Measurements from ENCODE around the gene TUBA4B.

TUBA4B gene

GRCh38 chr2:219291394-219291793 is 38.4 kb downstream of the TUBA4B start:
- ChIA-PET CTCF (interaction anchor here (1.4 to 12.0 kb wide), 4 partner anchors 8 to 118 kb away, joined by 5 to 336 read pairs (median 140); partner anchors contain the start of genes CNPPD1, DNAJB2, SLC23A3 and TUBA4A), POLR2A (interaction anchor here (0.7 to 1.3 kb wide), 3 partner anchors 10 to 115 kb away, joined by 3 to 4 read pairs (median 3); partner anchors contain the start of gene CNPPD1)
- no peak for DNase-seq (ENCODE audit: extremely low spot score)
- TF ChIP-seq, protein P1, sequence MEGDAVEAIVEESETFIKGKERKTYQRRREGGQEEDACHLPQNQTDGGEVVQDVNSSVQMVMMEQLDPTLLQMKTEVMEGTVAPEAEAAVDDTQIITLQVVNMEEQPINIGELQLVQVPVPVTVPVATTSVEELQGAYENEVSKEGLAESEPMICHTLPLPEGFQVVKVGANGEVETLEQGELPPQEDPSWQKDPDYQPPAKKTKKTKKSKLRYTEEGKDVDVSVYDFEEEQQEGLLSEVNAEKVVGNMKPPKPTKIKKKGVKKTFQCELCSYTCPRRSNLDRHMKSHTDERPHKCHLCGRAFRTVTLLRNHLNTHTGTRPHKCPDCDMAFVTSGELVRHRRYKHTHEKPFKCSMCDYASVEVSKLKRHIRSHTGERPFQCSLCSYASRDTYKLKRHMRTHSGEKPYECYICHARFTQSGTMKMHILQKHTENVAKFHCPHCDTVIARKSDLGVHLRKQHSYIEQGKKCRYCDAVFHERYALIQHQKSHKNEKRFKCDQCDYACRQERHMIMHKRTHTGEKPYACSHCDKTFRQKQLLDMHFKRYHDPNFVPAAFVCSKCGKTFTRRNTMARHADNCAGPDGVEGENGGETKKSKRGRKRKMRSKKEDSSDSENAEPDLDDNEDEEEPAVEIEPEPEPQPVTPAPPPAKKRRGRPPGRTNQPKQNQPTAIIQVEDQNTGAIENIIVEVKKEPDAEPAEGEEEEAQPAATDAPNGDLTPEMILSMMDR (IDR thresholded peaks at IDR 0.05; ENCODE audit: control extremely low read depth, extremely low read depth, low read depth, missing control alignments) = no peak

GRCh38 chr2:219291910-219292490 is 39.0 kb downstream of the TUBA4B start:
- no peak for DNase-seq (ENCODE audit: extremely low spot score)
- TF ChIP-seq, protein P1 (IDR thresholded peaks at IDR 0.05; ENCODE audit: control extremely low read depth, extremely low read depth, low read depth, missing control alignments) = no peak
- ChIA-PET POLR2A (interaction anchor here (0.7 to 1.3 kb wide), 3 partner anchors 11 to 116 kb away, joined by 3 to 4 read pairs (median 3); partner anchors contain the start of gene CNPPD1), CTCF (interaction anchor here (1.0 to 12.0 kb wide), 5 partner anchors 13 to 132 kb away, joined by 4 to 336 read pairs (median 116); partner anchors contain the start of genes CNPPD1, DNAJB2, SLC23A3 and TUBA4A)

GRCh38 chr2:219292616-219293015 is 39.6 kb downstream of the TUBA4B start:
- DNase-seq (ENCODE audit: extremely low spot score) = no peak
- ChIA-PET POLR2A (interaction anchor here (1.3 kb wide), 1 partner anchor 12 kb away, joined by 4 read pairs; no protein-coding TSS in a partner anchor), CTCF (interaction anchor here (1.0 to 12.0 kb wide), 7 partner anchors 13 to 133 kb away, joined by 4 to 336 read pairs (median 13); partner anchors contain the start of genes ANKZF1, ATG9A, CNPPD1 and DNAJB2)
- TF ChIP-seq, protein P1 (IDR thresholded peaks at IDR 0.05; ENCODE audit: control extremely low read depth, extremely low read depth, low read depth, missing control alignments) = no peak

DNA sequence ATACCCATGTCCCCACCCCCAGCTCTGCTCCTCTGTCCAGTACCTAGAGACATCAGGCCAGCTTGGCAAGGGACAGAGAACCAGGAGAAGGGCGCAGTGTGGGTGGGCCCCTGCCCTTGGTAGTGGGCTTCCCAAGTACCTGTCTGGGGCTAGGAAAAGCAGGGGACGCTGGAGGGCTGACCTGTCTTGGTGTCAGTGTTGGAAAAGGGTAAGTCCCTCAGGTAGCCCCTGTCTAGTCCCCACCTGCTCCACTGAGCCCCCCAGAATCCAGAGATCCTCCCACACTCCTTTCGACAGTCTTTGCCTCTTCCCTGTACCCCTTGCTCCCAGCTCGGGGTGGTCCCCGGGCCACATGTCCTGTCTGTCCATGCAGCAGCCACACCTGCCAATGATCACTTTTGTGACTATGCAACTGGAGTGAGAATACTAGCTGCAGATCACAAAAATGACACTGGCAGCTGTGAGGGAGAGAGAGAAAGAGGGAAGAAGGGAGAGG is 40.7 kb downstream of the TUBA4B start:
- TF ChIP-seq, protein P1 (IDR thresholded peaks at IDR 0.05; ENCODE audit: control extremely low read depth, extremely low read depth, low read depth, missing control alignments) = no peak
- ChIA-PET POLR2A (interaction anchor here (1.2 kb wide), 1 partner anchor 16 kb away, joined by 3 read pairs; no protein-coding TSS in a partner anchor), CTCF (interaction anchor here (0.8 to 12.0 kb wide), 17 partner anchors 14 to 150 kb away, joined by 3 to 336 read pairs (median 4); partner anchors contain the start of genes ANKZF1, ATG9A, CNPPD1 and DNAJB2)
- no peak for DNase-seq (ENCODE audit: extremely low spot score)

DNA sequence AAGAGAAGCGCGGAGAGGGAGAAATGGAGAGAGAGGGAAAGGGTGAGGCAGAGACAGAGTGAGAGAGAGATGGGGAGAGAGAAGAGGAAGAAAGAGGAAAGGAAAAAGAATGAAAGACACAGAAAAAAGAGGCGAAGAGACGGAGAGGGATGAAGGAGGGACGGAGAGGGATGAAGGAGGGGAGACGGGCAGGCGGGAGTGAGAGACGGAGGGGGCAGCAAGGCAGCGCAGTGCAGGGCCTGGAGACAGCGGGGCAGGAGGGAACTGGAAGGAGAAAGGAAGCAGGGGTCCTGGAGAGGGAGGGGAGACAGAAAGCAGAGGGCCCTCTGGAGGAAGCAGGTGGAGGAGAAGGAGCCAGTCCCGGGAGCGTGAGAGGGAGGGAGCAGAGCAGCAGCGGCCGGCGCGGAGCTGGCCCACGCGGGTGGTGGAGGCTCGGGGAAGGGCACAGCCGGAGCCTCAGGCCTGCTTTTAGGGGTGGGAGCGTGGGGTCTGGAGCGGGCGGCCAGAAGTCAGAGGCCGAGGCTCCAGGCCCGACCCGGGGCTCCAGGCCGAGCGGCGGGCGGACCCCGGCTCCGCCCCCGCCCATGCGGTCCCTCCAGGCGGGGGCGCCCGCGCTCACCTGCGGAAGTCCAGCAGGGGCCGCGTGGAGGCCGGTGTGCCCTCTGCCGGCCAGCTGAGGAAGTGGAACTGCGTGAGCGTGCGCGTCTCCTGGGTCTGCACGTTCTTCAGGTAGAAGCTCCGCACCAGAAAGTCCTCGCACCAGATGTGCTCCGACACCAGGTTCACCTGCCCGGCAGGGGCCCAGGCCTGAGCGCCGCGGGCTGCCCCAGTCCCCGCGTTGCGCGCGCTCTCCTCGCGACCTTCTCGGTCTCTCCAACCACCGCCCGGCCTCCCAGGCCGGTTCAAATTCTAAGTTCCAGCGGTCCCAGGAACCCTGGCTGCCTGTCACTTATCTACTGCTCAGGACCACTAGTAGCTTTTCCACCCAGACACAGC is 41.6 kb downstream of the TUBA4B start:
- POLR2A ChIA-PET = interaction anchor here (0.9 to 1.2 kb wide), 5 partner anchors 14 to 42 kb away, joined by 3 to 5 read pairs (median 3); partner anchors contain the start of genes TUBA4A and TUBA4B
- DNase-seq (ENCODE audit: extremely low spot score) = peak; percentile 98
- TF ChIP-seq, protein P1 (IDR thresholded peaks at IDR 0.05; ENCODE audit: control extremely low read depth, extremely low read depth, low read depth, missing control alignments) = peak; percentile 99

More for the DNA sequence above, 41.6 kb downstream of the TUBA4B start:
- CTCF ChIA-PET = interaction anchor here (0.7 to 12.0 kb wide), 77 partner anchors 9 to 905 kb away, joined by 3 to 336 read pairs (median 5); partner anchors contain the start of genes ABCB6, ANKZF1, ATG9A and BCS1L
